T-helper 2 cell treated with Interferon-gamma antibody and Interleukin-4, amounts not matched to agents 100 ng/mL and 5 ng/mL, for 36 hours (primary cell): ENCODE results near the gene ANKRD44. TPM values are rescaled to one million over a fixed set of nuclear protein-coding genes. Genes with fewer than 3 reads are reported as not detected.

Experiments used
- intact Hi-C: fragments of 100-400 bp; cut with micrococcal nuclease; formaldehyde crosslinking; loops from one replicate; pipeline ENCODE4 v1.15.1; 2023
- total RNA-seq: library from RNA; stranded (reverse); gene quantifications from 2 replicates; pipeline ENCODE4 v1.2.3, GENCODE V29; 2022

The ANKRD44 gene
- total RNA-seq, 1 donor from 2014 or later: 214 TPM

DNA sequence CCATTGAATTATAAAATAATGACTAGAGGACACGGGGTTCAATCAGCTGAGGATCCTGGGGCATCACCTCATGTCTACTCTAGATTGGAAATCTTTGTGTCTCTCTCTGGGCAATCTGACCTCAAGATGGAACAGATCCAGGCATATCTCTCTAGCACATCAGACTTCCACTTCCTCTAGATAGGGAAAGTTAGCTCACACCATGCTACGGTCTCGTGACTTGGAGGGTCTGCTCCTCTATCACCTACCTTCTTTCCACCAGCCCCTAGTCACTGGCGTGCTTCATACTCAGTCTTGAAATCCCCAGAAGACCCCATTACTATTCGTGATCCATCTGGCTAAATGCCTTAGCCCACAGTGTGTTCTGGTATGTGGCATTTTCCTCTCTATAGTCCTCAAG lies 148.8 kb downstream of the ANKRD44 start:
- intact Hi-C loops: no loop called here

DNA sequence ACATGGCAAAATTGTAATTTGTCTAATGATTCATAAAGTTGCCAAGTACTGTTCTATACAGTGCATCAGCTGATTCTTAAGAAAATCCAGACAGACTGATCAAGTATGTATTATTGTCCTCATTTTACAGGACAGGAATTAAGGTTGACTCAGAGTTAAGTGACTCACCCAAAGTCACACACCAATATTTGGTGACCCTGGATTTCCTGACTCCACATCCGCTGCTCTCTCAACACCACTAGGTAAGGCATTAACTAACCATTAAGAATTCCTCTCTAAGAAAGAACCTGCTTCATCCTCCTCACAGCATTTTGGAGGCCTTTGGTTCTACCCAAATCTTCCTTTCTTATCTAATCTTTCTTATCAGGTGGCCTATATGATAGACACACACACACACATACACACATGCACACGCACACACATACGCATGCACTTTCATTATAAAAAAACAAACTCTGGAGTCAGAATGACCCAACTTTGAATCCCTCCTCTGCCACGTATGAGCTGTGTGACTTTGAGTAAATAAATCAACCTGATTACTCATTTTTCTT lies 150.8 kb downstream of the ANKRD44 start:
- intact Hi-C loops: no loop called here

DNA sequence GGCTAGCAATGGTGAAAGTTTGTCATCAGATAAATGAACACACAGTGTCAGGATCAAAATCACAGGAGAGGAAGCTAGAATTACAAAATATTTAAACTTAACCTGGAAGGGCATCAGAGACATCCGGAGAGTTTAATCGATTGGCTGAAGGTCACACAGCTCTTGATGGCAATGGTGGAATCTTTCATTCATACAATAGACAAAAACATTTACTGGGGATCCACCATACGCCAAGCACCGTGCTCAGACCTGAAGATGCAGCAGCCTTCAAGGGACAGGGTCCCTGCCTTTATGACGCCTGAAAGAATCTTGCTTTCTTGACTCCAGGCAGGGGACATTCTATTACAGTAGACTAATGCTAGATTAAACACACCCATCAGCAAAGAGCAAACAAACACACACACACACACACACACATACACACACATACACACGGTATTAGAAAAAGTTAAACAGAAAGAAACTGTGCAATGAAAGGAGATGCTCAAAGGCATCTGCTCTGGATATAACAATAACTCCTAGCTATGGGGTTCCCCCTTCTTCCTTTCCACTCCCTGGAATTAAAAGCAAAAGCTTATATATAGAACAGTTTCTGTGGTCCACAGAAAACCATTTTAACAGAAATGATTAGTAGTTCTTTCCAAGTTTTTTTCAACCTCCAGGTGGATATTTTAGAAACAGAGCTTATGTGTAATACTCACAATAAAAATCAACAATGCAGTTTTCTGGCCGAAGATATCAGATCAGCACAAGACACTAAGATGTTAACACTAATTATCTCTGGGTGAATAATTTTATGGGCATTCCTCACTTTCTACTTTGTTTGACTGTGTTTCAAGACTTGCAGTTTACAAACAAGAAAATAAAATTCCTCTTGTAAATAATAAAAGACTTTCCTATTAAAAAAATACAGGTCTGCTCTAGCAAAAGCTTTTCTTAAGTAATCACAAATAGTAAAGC lies 151.7 kb downstream of the ANKRD44 start:
- intact Hi-C loops: no loop called here

DNA sequence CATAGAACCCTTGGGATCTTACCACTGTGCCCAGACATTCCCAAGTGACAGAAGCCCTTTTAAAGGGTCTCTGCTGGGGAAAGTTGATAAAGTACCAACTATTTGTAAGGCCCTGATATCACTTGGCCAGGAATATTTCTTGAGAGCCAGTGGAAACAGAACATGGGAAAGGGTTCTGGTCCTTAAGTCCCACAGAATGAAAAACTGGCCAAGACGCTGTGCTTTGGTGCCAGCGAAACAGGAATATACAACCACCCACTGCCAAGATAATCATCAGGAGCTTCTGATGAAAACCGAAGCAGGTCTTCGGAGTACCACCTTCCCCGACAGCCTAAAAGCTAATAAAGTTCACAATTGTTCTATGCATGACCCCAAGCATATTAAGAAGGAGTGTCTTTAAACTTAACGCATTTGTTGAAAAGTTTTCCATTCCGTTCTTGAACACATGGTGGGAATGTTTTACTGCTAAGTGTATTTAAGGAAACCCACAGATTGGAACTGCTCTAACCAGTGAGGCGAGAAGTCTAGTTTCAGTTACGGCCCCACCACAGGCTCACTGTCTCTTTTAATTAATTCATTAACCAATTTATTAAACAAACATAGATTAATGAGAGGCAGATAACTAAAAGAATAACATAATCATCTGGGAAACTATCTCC lies 152.6 kb downstream of the ANKRD44 start:
- intact Hi-C loops: no loop called here

DNA sequence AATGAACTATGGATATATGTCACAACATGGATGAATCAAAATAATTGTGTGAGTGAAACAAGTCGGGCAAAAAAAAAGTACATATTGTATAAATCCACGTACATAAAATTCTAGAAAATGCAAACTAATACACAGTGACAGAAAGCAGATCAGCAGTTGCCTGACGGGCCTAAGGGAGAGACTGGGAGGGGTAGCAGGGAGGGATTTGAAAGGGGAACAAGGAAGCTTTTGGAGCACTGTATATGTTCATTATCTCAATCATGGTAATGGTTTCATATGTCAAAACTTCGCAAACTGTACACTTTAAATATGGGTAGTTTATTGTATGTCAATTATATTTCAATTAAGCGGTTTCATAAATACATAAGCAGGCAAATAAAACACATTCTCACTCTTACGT lies 153.8 kb downstream of the ANKRD44 start:
- intact Hi-C loops: no loop called here

DNA sequence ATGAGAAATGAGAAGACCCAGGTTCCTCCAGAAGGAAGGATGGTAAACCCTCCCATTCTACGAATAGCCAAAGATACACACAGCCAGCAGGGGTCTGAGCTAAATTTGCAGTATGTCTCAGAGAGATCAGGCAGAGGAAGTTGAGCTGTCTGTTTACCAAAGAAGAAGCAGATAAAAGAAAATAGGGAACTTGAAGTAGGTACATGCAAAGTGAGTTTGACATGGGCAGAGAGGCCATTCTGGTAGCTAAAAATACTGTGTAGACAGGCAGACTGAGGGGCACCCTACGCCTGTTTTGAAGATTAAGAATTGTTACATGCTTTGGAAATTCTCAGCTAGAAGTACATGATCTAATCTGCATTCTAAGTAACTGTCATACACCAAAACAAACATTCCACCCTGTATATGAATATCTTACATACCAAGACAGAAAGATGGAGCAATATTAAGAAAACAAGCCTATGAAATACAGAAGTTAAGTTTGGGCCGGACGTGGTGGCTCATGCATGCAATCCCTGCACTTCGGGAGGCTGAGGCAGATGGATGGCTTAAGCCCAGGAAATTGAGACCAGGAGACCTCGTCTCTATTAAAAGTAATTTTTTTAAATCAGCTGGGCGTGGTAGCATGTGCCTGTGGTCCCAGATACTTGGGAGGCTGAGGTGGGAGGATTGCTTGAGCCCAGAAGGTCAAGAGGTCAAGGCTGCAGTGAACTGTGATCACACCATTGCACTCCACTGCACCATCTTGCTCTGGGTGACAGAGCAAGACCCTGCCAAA lies 157.9 kb downstream of the ANKRD44 start:
- intact Hi-C loops: no loop called here

DNA sequence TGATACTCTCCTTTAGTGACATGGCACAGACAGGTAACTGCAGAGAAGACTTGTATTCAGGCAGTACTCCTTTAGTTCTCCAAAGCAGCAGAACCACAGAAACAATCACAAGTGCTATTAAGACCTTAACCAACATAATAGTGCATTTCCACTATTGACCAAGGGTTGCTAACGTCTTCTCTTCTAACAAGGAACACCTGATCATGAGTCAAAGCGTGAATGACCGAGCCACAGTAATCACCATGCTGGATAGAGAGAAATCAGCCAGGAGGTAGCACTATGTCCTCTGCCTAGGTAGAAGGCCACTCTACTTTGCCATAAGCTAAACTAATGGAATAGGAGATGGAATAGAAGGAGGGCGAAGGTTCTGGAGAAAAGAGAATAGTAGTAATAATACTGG lies 161.0 kb downstream of the ANKRD44 start:
- intact Hi-C loops: no loop called here

DNA sequence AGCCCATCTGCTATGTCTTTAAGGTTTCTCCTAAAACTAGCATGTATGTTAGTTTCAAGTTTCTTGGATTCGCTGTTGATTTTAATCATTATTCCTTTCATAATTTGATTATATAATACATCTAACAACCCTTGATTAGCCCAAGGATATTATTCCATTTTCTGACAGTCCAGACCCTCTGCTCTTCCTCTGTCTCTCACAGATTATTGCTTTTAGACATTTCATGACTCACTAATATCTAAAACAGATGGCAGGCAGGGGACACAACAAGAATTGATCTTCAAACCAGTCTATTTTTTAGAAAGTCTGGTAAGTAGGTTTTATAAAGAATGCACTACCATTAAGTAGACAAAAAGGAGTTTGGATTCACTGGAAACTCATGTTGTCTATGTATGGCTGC lies 162.2 kb downstream of the ANKRD44 start:
- intact Hi-C loops: no loop called here

DNA sequence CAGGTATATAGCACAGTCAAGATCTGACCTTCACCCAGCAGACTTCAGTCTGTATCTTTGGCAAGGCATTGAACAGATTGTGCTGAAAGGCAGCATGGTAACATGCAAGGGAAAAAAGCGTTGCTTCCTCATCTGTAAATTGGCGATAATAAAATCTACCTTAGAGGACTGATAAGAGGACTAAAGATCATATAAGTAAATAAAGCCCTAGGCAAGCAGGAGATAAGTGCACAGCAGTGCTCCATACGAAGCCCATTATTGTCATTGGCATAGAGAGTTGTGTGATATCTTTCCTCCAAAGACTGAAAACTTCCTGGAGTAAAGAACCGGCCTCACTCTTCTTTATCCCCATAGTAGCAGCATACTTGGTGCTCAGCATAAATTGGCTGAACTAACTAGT lies 162.6 kb downstream of the ANKRD44 start:
- intact Hi-C loops: no loop called here

DNA sequence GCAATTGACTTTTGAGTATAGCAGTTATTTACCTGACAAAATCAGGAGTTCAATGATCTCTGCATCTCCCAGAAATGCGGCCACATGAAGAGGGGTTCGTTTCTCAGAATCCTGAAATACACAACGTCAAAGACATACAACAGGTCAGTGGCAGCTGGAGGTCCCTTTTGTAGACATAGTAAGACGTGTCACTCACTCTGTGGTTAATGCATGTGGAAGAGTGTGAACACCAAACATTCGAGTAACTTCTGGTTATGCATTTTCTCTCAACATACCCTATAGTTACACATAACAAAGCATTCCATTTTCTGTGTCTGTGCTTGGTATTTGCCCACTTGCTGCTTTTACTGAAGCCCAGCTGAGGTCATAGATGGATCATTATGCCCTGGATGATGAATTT lies 163.6 kb downstream of the ANKRD44 start:
- intact Hi-C loops: no loop called here

DNA sequence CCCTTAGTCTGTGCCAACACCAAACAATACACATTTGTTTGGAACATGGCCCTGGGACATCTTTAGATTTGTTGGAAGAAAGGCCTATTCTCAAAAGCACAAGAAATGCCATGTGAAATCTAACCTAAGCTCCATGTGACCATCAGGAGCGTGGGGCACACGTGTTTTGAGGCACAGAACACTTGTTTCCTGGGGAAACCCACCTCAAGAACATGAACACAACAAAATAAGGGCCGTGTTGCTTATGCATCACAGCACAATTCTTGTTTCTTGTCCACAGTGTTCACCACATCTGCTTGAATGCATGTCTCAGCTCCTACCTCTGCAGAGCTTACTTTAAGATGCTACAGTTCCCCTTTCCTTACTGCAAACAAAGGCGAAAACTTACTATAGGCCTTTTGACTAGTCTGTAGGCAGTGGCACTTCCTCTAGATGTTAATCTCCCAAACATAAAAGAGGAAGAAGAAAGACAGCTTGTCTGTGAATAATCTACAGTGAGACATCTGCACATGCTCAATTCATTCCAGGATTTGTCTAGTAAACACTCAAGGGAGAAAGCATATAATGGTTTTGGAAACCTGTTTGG lies 165.0 kb downstream of the ANKRD44 start:
- intact Hi-C loops: no loop called here

DNA sequence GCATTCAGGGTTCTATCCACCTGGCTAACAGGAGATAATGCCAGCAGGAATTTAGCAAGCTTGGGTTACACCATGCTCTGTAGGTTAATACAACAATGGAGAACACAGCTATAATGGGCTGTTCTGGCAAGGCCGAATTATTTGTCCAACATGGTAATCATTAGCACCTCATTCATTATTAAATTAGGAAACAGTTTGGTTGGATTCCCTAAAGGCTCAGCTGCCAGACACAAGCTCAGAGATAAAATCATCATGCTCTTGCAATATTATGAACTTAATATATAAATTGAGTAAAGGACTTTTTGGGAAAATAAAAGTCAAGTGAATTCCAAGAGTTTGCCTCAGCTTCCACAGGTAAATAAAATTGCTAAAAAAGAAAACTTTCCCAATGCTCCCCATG lies 166.4 kb downstream of the ANKRD44 start:
- intact Hi-C loops: no loop called here

DNA sequence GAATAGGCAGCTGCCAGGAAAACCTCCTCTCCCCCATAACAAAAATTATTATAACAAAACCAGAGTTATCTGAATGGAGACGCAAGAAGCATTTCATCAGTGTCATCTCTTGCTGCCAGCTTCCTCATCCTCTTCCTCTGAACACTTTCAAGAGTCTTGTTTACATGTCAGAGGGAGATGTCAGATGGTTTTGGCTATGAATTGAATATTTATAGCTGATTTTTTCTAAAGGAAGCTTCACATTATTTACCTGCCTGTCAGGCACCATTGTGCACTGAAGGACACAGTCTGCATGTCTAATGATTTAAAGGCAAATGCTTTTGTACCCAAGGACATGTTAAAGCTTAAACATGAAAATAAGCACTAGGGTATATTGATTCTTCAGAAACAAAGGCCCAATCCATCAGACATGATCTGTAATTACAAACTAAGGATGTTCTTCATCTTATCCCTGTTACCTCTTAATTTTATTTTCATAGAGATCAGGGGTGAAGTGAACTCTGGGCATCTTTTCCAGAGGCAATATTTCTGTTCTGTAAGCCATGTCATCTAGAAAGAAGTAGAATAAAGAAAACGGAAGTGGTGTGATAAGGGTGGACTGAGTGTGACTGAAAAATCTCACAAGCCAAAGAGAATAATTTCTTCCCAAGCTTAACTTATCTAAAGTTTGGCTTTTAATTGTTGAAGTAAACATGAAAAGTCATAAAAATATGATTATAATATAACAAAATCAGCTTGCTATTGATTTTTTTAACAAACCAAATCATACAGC lies 168.7 kb downstream of the ANKRD44 start:
- intact Hi-C loops: no loop called here

DNA sequence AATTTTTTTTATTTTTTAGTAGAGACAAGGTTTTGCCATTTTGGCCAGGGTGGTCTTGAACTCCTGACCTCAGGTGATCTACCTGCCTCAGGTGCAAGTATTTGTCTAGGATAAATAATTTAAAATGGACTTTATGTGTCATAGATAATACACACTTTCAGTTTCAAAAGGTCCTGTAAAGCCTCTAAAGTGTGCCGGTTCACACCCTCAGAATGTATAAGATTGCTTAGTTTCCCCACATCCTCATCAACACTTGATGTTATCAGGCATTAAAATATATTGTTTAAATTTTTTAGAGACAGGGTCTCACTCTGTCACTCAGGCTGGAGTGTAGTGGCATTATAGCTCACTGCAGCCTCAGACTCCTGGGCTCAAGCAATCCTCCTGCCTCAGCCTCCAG lies 170.5 kb downstream of the ANKRD44 start:
- intact Hi-C loops: loop anchor here (1.0 kb wide), 1 partner anchor 10 kb away; no protein-coding TSS in a partner anchor

DNA sequence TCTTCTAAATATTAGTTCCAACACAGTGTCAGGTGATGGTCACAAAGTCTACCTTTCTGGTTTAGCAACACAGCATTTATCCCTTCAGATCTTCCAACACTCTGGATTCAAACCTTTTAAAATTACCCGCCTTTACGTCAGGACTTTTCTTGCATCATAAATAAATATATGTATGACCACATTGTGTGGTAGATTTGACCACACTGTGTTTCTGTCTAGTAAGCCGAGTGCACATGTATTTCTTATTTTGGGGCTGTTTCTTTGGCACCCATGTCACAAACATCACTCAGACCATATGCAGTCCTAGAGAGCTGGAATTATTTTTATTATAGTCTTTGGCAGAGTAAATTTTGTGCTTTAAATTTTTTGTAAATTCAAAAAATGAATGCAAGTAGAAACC lies 172.1 kb downstream of the ANKRD44 start:
- intact Hi-C loops: no loop called here

DNA sequence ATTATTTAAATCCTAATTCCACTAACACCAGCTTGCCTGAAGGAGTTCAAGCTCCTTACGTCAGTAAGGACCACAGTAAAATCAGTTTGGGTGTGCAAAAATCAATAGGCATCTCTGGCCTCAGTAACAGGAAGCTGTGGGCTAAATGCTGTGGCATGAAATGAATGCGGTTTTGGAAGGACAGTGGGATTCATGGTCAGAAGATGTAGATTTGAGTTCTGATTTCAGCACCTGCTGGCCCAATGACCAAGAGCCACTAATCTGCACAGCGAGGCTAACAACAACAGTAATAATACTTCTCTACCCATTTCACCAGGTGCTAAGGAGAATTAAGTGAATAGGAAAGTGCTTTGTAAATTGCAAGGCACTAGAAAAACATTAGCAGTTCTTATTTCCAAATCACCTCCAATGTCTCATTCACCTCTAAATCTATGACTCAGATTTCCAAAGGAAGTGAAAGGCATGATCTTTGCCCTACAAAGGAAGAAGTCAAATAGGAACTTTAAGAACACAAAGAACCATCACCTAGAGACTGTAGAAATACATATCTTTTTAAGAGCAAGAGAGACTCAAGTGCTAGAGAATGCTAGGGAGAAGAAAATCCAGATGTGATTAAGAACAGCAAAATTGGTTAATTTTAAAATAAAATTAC lies 172.6 kb downstream of the ANKRD44 start:
- intact Hi-C loops: no loop called here

DNA sequence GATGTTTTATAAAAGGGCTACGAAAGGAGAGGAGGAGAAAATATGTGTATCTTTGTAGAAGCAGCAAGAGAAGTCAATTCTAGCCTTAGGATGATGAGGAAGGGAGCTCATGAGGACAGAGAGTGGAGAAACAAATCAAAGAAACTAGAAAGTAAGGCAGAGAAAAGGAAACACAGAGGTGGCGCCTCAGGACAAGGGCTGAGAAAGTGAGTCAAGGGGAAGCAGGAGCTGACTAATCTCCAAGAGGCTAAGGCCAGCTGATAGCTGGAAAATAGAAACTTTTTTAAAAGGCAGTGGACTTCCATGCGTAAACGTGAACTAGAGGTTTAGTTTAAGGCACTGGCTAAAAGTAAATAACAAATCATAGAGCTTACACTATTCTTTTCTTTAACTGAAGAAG lies 173.3 kb downstream of the ANKRD44 start:
- intact Hi-C loops: no loop called here

DNA sequence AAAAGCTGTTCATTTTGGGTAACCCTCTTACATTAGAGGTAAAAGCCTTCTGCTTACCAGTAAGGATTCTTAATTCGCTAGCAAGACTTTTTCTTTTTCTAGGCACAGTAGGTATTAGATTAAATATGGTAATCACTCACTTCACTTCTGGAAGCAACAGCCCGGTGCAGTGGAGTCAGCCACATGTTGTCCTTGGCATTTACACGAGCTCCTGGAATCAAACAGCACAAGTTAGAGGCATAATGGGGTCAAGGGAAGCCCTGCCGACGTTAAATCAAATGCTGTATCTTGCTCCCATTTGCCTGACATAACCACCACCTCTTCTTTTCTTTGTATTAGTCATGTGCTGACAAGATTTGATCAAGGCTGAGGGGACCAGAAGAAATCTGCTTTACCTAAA lies 174.1 kb downstream of the ANKRD44 start:
- intact Hi-C loops: no loop called here

DNA sequence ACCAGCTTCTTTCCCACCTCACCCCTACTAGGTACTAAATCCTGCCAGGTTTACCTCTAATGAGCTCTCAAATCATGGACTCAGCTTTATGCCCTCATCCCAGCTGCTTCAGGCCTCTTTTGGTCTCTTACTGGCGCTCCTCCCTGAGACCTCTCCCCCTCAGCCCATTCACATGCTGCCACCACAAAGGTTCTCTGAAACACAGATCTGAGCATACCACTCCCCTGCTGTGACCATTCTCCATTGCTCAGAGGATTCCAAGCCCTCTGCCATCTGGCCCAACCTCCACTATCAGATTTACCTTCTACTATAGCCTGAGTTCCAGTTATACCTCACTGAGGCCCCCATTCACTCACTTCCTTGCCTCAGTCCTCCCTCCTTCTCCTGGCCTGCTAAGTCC lies 174.8 kb downstream of the ANKRD44 start:
- intact Hi-C loops: no loop called here

DNA sequence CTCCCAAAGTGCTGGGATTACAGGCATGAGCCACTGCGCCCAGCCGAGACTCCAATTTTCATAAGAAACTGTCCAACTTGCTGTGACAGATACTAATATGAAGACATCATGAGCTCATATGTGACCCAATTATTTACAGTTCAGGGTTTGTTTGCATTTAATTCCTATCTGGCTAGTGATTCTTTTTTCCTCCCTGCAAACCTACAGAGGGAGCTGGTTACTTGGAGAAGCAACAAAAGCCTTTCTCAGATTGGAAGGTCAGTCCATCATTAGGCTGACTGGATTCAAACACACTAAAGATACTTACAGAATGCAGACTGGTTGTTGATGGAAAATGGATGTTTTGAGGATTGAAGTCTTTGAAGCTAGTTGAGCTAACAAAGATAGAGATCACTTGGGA lies 176.4 kb downstream of the ANKRD44 start:
- intact Hi-C loops: loop anchor here (5.0 kb wide), 1 partner anchor 33 kb away; no protein-coding TSS in a partner anchor
